Uterus (tissue), 4 donors: ENCODE data around the gene ADAMTSL5. TPM values are rescaled to one million over a fixed set of nuclear protein-coding genes. Genes with fewer than 3 reads are reported as not detected.

Experiments
- DNase-seq, 2 donors: peaks; one replicate each; pipeline ENCODE4 v3.0.0-alpha.2; 2019 to 2020
- H3K27ac ChIP-seq, 2 donors: fragments of 200-600 bp; sonication (generic); 1 replicate in 1 of 2; 2 replicates in 1 of 2; pipeline ENCODE4 v1.5.1; 2016 to 2018
- H3K27me3 ChIP-seq, 2 donors: fragments of 200-600 bp; sonication (generic); one replicate each; pipeline ENCODE4 v1.5.1; 2018 to 2019; ENCODE audit warnings: control low read depth in 1 of 2
- H3K36me3 ChIP-seq, 2 donors: fragments of 200-600 bp; sonication (generic); one replicate each; pipeline ENCODE4 v1.5.1; 2019; ENCODE audit warnings: control low read depth in 1 of 2
- H3K4me1 ChIP-seq, 2 donors: fragments of 200-600 bp; sonication (generic); one replicate each; pipeline ENCODE4 v1.5.1; 2018 to 2019; ENCODE audit warnings: control low read depth in 1 of 2
- H3K4me3 ChIP-seq, 2 donors: fragments of 200-600 bp; sonication (generic); 1 replicate in 1 of 2; 2 replicates in 1 of 2; pipeline ENCODE4 v1.5.1; 2018 to 2019; ENCODE audit warnings: mild to moderate bottlenecking in 1 of 2
- H3K9me3 ChIP-seq, 2 donors: fragments of 200-600 bp; sonication (generic); one replicate each; pipeline ENCODE4 v1.5.1; 2019; ENCODE audit warnings: control low read depth in 1 of 2
- CTCF ChIP-seq, 4 experiments: fragments of 200-600 bp in 2 of 4; fragments of 450-650 bp in 2 of 4; sonication (generic) in 2 of 4; IDR thresholded peaks; one replicate each; pipeline ENCODE4 v1.5.1; 2016 to 2019; ENCODE audit warnings: antibody characterized with exemption in 4 of 4, mild to moderate bottlenecking in 2 of 4, moderate library complexity in 1 of 4
- POLR2A ChIP-seq, 2 donors: fragments of 450-650 bp; IDR thresholded peaks; one replicate each; pipeline ENCODE4 v1.6.1; 2016; ENCODE audit warnings: antibody characterized with exemption in 2 of 2, mild to moderate bottlenecking in 1 of 2, moderate library complexity in 1 of 2
- intact Hi-C: fragments of 100-400 bp; cut with DNase I; formaldehyde crosslinking; loops from one replicate; pipeline ENCODE4 v1.15.1; 2023; ENCODE audit warnings: low total_unique reads
- total RNA-seq, 4 donors: library from RNA; depleted of rRNA in 3 of 4; stranded (reverse); fragments of >200 nt in 3 of 4; gene quantifications; one replicate each; pipeline versions ENCODE4 v1.1.0 to v1.2.4, GENCODE V29; 2014 to 2023
- donor health status: DM: yes; HTN: yes; CAD: no.

The ADAMTSL5 gene
- total RNA-seq, 4 donors from 2014 or later = 3.5 to 39.4 (median 12.6) TPM

- no peaks in the 10 kb centered on the region for H3K36me3 ChIP-seq
- peaks cover 8 to 42% of the 10 kb centered on the region in 2 donors for H3K4me1 ChIP-seq
- DNase-seq = no peak
- H3K27ac ChIP-seq = no peak overlapping the region
- intact Hi-C loops = no loop called here
- TF ChIP-seq POLR2A (IDR thresholded peaks at IDR 0.05) = no peak
- TF ChIP-seq CTCF (IDR thresholded peaks at IDR 0.05) = peak in 2 of 4 experiments; percentile 8 to 25
- no peaks in the 10 kb centered on the region for H3K9me3 ChIP-seq
- H3K4me3 ChIP-seq = no peak overlapping the region
- peaks cover 21 to 30% of the 10 kb centered on the region in 2 donors for H3K27me3 ChIP-seq
These were observed 47.4 kb downstream of the ADAMTSL5 start for GRCh38 chr19:1465191-1466016.

GRCh38 chr19:1461862-1462261 lies 51.0 kb downstream of the ADAMTSL5 start:
- DNase-seq = no peak
- intact Hi-C loops = no loop called here

GRCh38 chr19:1460033-1460995 lies 52.5 kb downstream of the ADAMTSL5 start:
- no peaks in the 10 kb centered on the region for H3K4me1 ChIP-seq
- DNase-seq = no peak
- TF ChIP-seq POLR2A (IDR thresholded peaks at IDR 0.05) = no peak
- no peak for TF ChIP-seq CTCF (IDR thresholded peaks at IDR 0.05)
- no peaks in the 10 kb centered on the region for H3K9me3 ChIP-seq
- H3K4me3 ChIP-seq = no peak overlapping the region
- H3K36me3 ChIP-seq = no peaks in the 10 kb centered on the region
- intact Hi-C loops = no loop called here
- peaks cover 9 to 14% of the 10 kb centered on the region in 2 donors for H3K27me3 ChIP-seq
- no peak overlapping the region for H3K27ac ChIP-seq

More at GRCh38 chr19:1461862-1462261, 51.0 kb downstream of the ADAMTSL5 start:
- Histone ChIP-seq H3K36me3 (no peaks in the 10 kb centered on the region), H3K27me3 (peaks cover 2 to 8% of the 10 kb centered on the region in 2 donors), H3K27ac (no peak overlapping the region), H3K4me3 (no peak overlapping the region), H3K9me3 (no peaks in the 10 kb centered on the region), H3K4me1 (peaks cover 0 to 8% of the 10 kb centered on the region in 2 donors)
- TF ChIP-seq CTCF (IDR thresholded peaks at IDR 0.05) = no peak
- no peak for TF ChIP-seq POLR2A (IDR thresholded peaks at IDR 0.05)

GRCh38 chr19:1459479-1459878 lies 53.3 kb downstream of the ADAMTSL5 start:
- Histone ChIP-seq H3K27ac (no peak overlapping the region), H3K4me1 (no peaks in the 10 kb centered on the region), H3K4me3 (no peak overlapping the region), H3K27me3 (peaks cover 17 to 19% of the 10 kb centered on the region in 2 donors), H3K9me3 (no peaks in the 10 kb centered on the region), H3K36me3 (no peaks in the 10 kb centered on the region)
- DNase-seq = no peak
- intact Hi-C loops = no loop called here
- no peak for TF ChIP-seq CTCF (IDR thresholded peaks at IDR 0.05)
- TF ChIP-seq POLR2A (IDR thresholded peaks at IDR 0.05) = no peak
